Thyroid gland (tissue), 4 donors: ENCODE data around the gene TENM3.

Source experiments
- CTCF ChIP-seq, 6 experiments: fragments of 200-600 bp in 3 of 6; fragments of 450-650 bp in 3 of 6; sonication (generic) in 3 of 6; IDR thresholded peaks; one replicate each; pipeline ENCODE4 v1.5.1; 2016 to 2019; ENCODE audit warnings: antibody characterized with exemption in 6 of 6, mild to moderate bottlenecking in 2 of 6, inconsistent platforms in 1 of 6, moderate library complexity in 1 of 6
- POLR2A ChIP-seq, 2 donors: fragments of 450-650 bp; IDR thresholded peaks; one replicate each; pipeline ENCODE4 v1.6.1; 2017; ENCODE audit warnings: antibody characterized with exemption in 2 of 2, mild to moderate bottlenecking in 2 of 2, moderate library complexity in 1 of 2

- TF ChIP-seq CTCF (IDR thresholded peaks at IDR 0.05) (no peak), POLR2A (IDR thresholded peaks at IDR 0.05) (no peak)
Observed at GRCh38 chr4:182207830-182208396, 35.3 kb upstream of the TENM3 start.
